RWPE1 (cell line): ENCODE measurements around the gene GPSM3.

Experiments used
- CTCF ChIA-PET: fragments of 350-600 bp; sonication (Branson Sonifier 250); formaldehyde crosslinking; extraction: SDS; loops from one replicate; lab custom pipeline; 2021; lab: Yijun Ruan, JAX
- POLR2A ChIA-PET: fragments of 400-600 bp; formaldehyde crosslinking; extraction: SDS; loops from one replicate; lab custom pipeline; 2020; ENCODE audit warnings: antibody characterized with exemption; ENCODE audit not compliant: low non-redundant PET; lab: Yijun Ruan, JAX
- DNase-seq: peaks from one replicate; pipeline ENCODE4 v3.0.0; 2012; ENCODE audit warnings: low spot score
- H3K27ac ChIP-seq: fragments of 450-650 bp; 2 replicates; pipeline ENCODE4 v1.5.1; 2017
- CTCF ChIP-seq: fragments of 450-650 bp; conservative IDR thresholded peaks from 2 replicates; pipeline ENCODE4 v1.5.1; 2017; ENCODE audit warnings: low read depth, mild to moderate bottlenecking

Gene GPSM3

GRCh38 chr6:32177788-32178546, 14.5 kb downstream of the GPSM3 start, which contains the start of gene RNF5:
RNF5 (plus strand) TSS chr6:32178405; CDS start chr6:32178512, 107 bp downstream.
- TF ChIP-seq CTCF: no peak
- H3K27ac ChIP-seq: peak within 1 kb of the TSS; percentile 97
- POLR2A ChIA-PET: interaction anchor here (0.7 kb wide), 1 partner anchor 18 kb away, joined by 3 read pairs; no protein-coding TSS in a partner anchor
- peak; percentile 99 for DNase-seq
- CTCF ChIA-PET: interaction anchor here (1.2 kb wide), 1 partner anchor 17 kb away, joined by 3 read pairs; no protein-coding TSS in a partner anchor

- CTCF ChIA-PET: interaction anchor here (0.8 to 1.2 kb wide), 2 partner anchors 18 to 58 kb away, joined by 3 read pairs; no protein-coding TSS in a partner anchor
- no peak for TF ChIP-seq CTCF
- H3K27ac ChIP-seq: peak overlapping the region; percentile 97
- DNase-seq: no peak
- POLR2A ChIA-PET: interaction anchor here (0.5 to 0.7 kb wide), 2 partner anchors 18 to 261 kb away, joined by 3 read pairs; no protein-coding TSS in a partner anchor
Measured at GRCh38 chr6:32177183-32177787, 15.2 kb downstream of the GPSM3 start.

GRCh38 chr6:32176476-32177182, 15.8 kb downstream of the GPSM3 start:
- ChIA-PET CTCF (interaction anchor here (0.8 to 1.2 kb wide), 2 partner anchors 19 to 57 kb away, joined by 3 read pairs; no protein-coding TSS in a partner anchor), POLR2A (interaction anchor here (0.5 kb wide), 3 partner anchors 260 to 795 kb away, joined by 3 to 4 read pairs (median 3); no protein-coding TSS in a partner anchor)
- peak; percentile 77 for DNase-seq
- TF ChIP-seq CTCF: no peak
- H3K27ac ChIP-seq: peak overlapping the region; percentile 97

GRCh38 chr6:32175711-32176475, 16.6 kb downstream of the GPSM3 start, which contains the start of gene AGPAT1:
AGPAT1 (minus strand) TSS chr6:32176084; CDS start chr6:32171496, 4,588 bp downstream.
- DNase-seq: peak; percentile 97
- ChIA-PET POLR2A (interaction anchor here (0.5 kb wide), 2 partner anchors 744 to 796 kb away, joined by 3 to 4 read pairs; no protein-coding TSS in a partner anchor), CTCF (no interaction called here)
- peak within 1 kb of the TSS; percentile 97 for H3K27ac ChIP-seq
- TF ChIP-seq CTCF: no peak

GRCh38 chr6:32175322-32175710, 17.1 kb downstream of the GPSM3 start:
- CTCF ChIA-PET: no interaction called here
- H3K27ac ChIP-seq: peak overlapping the region; percentile 97
- POLR2A ChIA-PET: no interaction called here
- no peak for TF ChIP-seq CTCF
- DNase-seq: no peak
